ENCODE data around the gene SPC25. TPM values are rescaled to one million over a fixed set of nuclear protein-coding genes. Genes with fewer than 3 reads are reported as not detected.

Gene SPC25
- total RNA-seq, 1 donor from 2014 or later, result 0.60 TPM

DNA sequence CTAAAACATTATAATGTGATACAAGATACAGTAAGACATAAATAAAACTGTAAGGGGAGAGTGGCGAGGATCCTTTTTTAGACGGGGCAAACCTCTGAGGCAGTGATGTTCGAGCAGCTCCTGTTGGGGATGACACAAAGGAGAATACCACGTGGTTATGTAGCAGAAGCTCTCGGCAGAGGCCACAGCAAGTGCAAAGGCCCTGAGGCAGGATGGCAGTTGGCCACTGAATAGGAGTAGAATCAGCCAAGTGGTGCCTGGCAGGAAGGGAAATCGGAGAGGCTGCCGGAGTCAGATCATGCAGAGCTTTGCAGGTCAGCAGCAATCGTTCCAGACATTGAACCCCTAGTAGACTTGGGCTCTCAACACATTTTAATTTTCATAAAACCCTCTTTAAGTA, 68.7 kb downstream of the SPC25 start:
- intact Hi-C loops (cut with micrococcal nuclease), result no loop called here
- TF ChIP-seq, protein P1, sequence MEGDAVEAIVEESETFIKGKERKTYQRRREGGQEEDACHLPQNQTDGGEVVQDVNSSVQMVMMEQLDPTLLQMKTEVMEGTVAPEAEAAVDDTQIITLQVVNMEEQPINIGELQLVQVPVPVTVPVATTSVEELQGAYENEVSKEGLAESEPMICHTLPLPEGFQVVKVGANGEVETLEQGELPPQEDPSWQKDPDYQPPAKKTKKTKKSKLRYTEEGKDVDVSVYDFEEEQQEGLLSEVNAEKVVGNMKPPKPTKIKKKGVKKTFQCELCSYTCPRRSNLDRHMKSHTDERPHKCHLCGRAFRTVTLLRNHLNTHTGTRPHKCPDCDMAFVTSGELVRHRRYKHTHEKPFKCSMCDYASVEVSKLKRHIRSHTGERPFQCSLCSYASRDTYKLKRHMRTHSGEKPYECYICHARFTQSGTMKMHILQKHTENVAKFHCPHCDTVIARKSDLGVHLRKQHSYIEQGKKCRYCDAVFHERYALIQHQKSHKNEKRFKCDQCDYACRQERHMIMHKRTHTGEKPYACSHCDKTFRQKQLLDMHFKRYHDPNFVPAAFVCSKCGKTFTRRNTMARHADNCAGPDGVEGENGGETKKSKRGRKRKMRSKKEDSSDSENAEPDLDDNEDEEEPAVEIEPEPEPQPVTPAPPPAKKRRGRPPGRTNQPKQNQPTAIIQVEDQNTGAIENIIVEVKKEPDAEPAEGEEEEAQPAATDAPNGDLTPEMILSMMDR (IDR thresholded peaks at IDR 0.05; ENCODE audit: borderline replicate concordance), result no peak
- H3K9me3 ChIP-seq (replicated peaks), result no peaks in the 10 kb centered on the region
- H3K27ac ChIP-seq (replicated peaks), result no peak overlapping the region
- peaks cover 37% of the 10 kb centered on the region for H3K4me1 ChIP-seq
- no peak for DNase-seq
- H3K27me3 ChIP-seq (ENCODE audit: low read depth), result no peaks in the 10 kb centered on the region
- peaks cover 11% of the 10 kb centered on the region for H3K36me3 ChIP-seq
- H3K4me3 ChIP-seq, result no peak overlapping the region

Other genes starting within 250 kb of the SPC25 start
- gene NOSTRIN, start 87.8 kb downstream of the SPC25 start, total RNA-seq, result 14.7 TPM
- not detected for gene G6PC2, start 10.9 kb upstream of the SPC25 start, total RNA-seq
- gene ABCB11, start 140.9 kb upstream of the SPC25 start, total RNA-seq, result 0.05 TPM
- 7.3 TPM for gene DHRS9, start 179.1 kb upstream of the SPC25 start, total RNA-seq

Data from left ventricle myocardium inferior (tissue), 1 donor.